ENCODE results near the gene DGLUCY.

- TF ChIP-seq CTCF (IDR thresholded peaks at IDR 0.05) (no peak), POLR2A (IDR thresholded peaks at IDR 0.05) (no peak)
Measured at GRCh38 chr14:91193069-91193468, 79.2 kb downstream of the DGLUCY start.
